Astrocyte of the spinal cord (primary cell): Measurements from ENCODE around the gene RIPOR3.
A peak's percentile ranks its signal among the peaks of the same experiment; 100 is the strongest.

ENCODE experiments used
- DNase-seq: peaks from one replicate; pipeline ENCODE4 v3.0.0; 2011; ENCODE audit warnings: low read depth, low spot score
- H3K4me3 ChIP-seq: 2 replicates; pipeline ENCODE4 v1.5.1; 2011; ENCODE audit warnings: low read depth, mild to moderate bottlenecking, low read length, moderate library complexity
- CTCF ChIP-seq: IDR thresholded peaks from 2 replicates; pipeline ENCODE4 v1.5.1; 2012; ENCODE audit warnings: low read depth, mild to moderate bottlenecking, low read length, inconsistent platforms
- in situ Hi-C: cut with HindIII; loops from 2 replicates; pipeline ENCODE4 v1.10.0; 2017; ENCODE audit warnings: low sequenced_read_pairs

The RIPOR3 gene

DNA sequence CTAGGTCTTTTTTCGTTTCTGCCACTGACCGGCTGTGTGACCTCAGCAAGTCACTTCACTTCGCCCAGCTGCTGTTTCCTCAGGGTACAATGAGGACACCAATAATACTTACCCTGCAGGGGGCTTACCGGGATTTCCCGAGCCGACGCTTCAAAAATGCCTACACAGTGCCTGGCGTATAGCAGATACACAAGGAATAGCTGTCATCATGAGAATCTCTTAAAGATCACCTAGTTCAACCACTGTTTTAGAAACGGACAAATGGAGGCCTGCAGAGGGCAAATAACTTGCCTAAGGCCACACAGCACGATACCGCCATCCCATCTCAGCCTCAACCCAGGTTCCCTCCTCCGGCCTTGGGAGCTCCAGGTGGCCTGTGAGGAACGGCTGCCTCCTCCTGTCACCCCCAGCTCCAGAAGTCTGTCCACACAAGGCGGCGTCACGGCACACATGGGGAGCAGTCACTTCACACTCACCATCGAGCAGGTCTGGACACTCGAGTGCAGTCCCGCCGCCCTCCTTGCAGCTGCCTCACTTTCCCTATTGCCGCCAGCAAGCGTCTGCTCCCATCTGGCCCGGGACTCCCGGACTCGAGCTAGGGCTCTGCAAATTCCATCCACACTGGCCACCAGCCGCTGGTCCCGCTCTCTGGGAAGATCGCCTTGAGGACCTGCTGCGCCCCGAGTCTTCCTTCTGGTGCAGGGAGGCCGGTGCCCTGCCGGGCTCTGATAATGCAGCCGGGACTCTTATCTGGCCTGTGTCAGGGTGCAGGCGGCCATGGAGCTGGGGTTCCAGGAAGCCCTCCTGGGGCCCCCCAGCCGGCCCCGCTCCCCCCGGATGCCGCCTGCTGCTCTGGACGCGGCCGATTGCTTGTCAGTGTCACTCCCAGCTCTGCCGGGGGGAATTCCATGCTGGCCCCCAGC is at the start of gene RIPOR3:
TSS of gene RIPOR3 (minus strand) at position 893 of the 923 bp plus-strand sequence. CDS start at position 479, 414 bp downstream.
- in situ Hi-C loops = no loop called here
- DNase-seq = peak; percentile 22
- peak within 1 kb of the TSS; percentile 25 for H3K4me3 ChIP-seq
- TF ChIP-seq CTCF = no peak

DNA sequence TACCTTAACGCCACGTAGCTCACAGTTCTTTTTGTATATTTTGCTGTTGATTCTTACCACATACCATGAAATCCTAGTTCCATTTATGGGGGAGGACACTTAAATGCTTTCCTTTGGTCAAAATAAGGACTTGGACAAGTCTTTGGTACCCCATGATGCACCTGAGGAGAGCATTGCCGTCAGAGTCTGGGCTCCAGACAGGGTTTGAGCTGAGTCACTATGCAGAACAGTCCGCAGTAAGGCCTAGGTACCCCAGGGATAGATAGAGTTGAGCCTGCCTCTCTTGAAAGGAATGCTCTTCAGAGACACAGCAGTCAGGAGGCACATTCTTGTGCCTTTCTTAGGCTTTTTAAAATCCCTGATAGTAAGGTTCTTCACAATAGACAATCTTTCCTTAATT is 46.0 kb upstream of the RIPOR3 start:
- no peak overlapping the region for H3K4me3 ChIP-seq
- in situ Hi-C loops = no loop called here
- no peak for TF ChIP-seq CTCF
- no peak for DNase-seq

GRCh38 chr20:50735813-50736212 is 44.5 kb upstream of the RIPOR3 start:
- in situ Hi-C loops = no loop called here
- DNase-seq = no peak
- no peak overlapping the region for H3K4me3 ChIP-seq
- TF ChIP-seq CTCF = no peak

- in situ Hi-C loops = no loop called here
- DNase-seq = no peak
- no peak overlapping the region for H3K4me3 ChIP-seq
- no peak for TF ChIP-seq CTCF
Observed at GRCh38 chr20:50734730-50735679, 43.7 kb upstream of the RIPOR3 start.

DNA sequence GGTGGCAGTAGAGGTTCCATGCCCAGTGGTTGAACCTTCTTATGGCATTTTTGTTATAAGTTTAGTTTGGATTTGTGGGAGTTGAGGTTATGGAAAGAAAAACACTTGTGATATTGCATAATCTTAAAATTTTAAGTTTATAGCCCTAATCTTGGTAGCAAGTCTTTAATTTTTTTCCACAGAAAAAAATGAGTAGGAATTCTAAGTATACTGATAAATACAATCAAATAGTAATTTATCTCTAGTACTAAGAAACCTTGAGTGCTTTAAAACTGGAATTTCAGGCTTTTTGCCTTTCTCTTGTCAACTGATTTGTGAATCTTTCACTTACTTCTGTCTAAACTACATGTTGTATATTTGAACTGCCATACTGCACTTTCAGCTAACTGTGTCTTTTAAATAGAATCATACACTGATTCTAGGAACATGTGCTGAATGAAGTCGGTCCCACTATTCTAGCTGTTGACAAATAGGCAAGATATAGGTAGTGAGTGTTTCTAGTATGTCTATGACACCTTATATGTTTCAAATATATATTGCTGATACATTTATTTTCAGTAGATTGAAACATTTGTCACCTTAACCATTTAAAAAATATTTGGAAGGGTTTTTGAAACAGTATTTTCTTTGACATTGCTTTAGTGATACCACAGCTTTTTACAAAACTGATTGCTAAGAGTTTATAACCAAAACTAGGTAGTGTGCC is 42.5 kb upstream of the RIPOR3 start:
- TF ChIP-seq CTCF = no peak
- no peak overlapping the region for H3K4me3 ChIP-seq
- DNase-seq = no peak
- in situ Hi-C loops = no loop called here
